Hematopoietic multipotent progenitor cell treated with erythropoietin and hydrocortisone succinate and interleukin-3 and kit ligand, for 4 days (in vitro differentiated cells): ENCODE data around the gene SMYD3.

ENCODE experiments used
- DNase-seq: peaks from one replicate; pipeline ENCODE4 v3.0.0-alpha.2; 2015

SMYD3 gene

GRCh38 chr1:246051909-246052518 lies 455.1 kb downstream of the SMYD3 start:
- no peak for DNase-seq

GRCh38 chr1:246048693-246049092 lies 458.4 kb downstream of the SMYD3 start:
- no peak for DNase-seq

GRCh38 chr1:246043556-246043955 lies 463.5 kb downstream of the SMYD3 start:
- no peak for DNase-seq

GRCh38 chr1:246041360-246041759 lies 465.7 kb downstream of the SMYD3 start:
- no peak for DNase-seq

GRCh38 chr1:246040200-246040890 lies 466.7 kb downstream of the SMYD3 start:
- DNase-seq = no peak

- no peak for DNase-seq
Observed at GRCh38 chr1:246039584-246039983, 467.5 kb downstream of the SMYD3 start.

GRCh38 chr1:246037832-246038231 lies 469.2 kb downstream of the SMYD3 start:
- DNase-seq = peak; percentile 30

- DNase-seq = no peak
Observed at GRCh38 chr1:246036175-246036574, 470.9 kb downstream of the SMYD3 start.

GRCh38 chr1:246035060-246035541 lies 472.0 kb downstream of the SMYD3 start:
- no peak for DNase-seq

GRCh38 chr1:246034630-246035029 lies 472.4 kb downstream of the SMYD3 start:
- no peak for DNase-seq

- no peak for DNase-seq
Observed at GRCh38 chr1:246032984-246033383, 474.1 kb downstream of the SMYD3 start.

GRCh38 chr1:246032031-246032551 lies 475.0 kb downstream of the SMYD3 start:
- no peak for DNase-seq

- DNase-seq = peak; percentile 61
Observed at GRCh38 chr1:246029616-246030015, 477.5 kb downstream of the SMYD3 start.

GRCh38 chr1:246024118-246024517 lies 483.0 kb downstream of the SMYD3 start:
- DNase-seq = peak; percentile 17

- peak; percentile 67 for DNase-seq
Observed at GRCh38 chr1:246020211-246020954, 486.7 kb downstream of the SMYD3 start.

GRCh38 chr1:246018146-246018545 lies 488.9 kb downstream of the SMYD3 start:
- DNase-seq = no peak

GRCh38 chr1:246012341-246012740 lies 494.7 kb downstream of the SMYD3 start:
- peak; percentile 81 for DNase-seq

GRCh38 chr1:246010386-246010785 lies 496.7 kb downstream of the SMYD3 start:
- DNase-seq = no peak

- no peak for DNase-seq
Observed at GRCh38 chr1:246008363-246008831, 498.7 kb downstream of the SMYD3 start.

- DNase-seq = peak; percentile 67
Observed at GRCh38 chr1:246005067-246005466, 502.0 kb downstream of the SMYD3 start.

- no peak for DNase-seq
Observed at GRCh38 chr1:246004301-246004700, 502.8 kb downstream of the SMYD3 start.

- no peak for DNase-seq
Observed at GRCh38 chr1:246003442-246003730, 503.7 kb downstream of the SMYD3 start.

- peak; percentile 91 for DNase-seq
Observed at GRCh38 chr1:246002725-246003441, 504.2 kb downstream of the SMYD3 start.
